ENCODE data around the gene VGLL2.

Gene VGLL2

DNA sequence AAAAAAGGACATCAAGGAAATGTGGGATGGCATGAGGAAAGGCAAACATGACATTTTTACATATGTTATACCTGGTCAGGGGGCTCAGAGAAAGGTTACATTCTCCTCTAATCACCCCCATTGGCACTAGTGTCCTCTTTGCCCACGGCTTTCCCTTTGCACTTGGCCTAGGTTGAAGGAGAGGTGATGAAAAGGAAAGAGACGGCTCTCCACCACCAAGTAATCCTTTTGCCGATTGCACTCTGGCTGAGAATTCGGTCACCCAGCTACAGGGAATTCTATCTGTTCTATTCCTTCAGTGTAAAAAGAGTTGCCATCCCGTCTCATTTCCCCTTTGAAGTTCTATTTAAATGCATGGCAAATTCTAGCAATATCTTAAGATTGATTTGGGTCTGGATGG lies 10.4 kb downstream of the VGLL2 start:
- no peak overlapping the region for H3K27ac ChIP-seq (ENCODE audit: low read depth, low read length)
- no peaks in the 10 kb centered on the region for H3K79me2 ChIP-seq (ENCODE audit: control insufficient read depth, insufficient read depth, low read length)
- H3K79me1 ChIP-seq (ENCODE audit: low read length), result no peaks in the 10 kb centered on the region
- no peaks in the 10 kb centered on the region for H3K4me1 ChIP-seq (ENCODE audit: control insufficient read depth, low read depth, low read length)
- DNase-seq, result no peak
- no peak overlapping the region for H2BK15ac ChIP-seq (replicated peaks; ENCODE audit: low read depth)
- no peak overlapping the region for H3K9ac ChIP-seq (ENCODE audit: low read length)
- H3K4me2 ChIP-seq (ENCODE audit: low read length), result no peak overlapping the region
- H3K36me3 ChIP-seq (ENCODE audit: control insufficient read depth, insufficient read depth, low read length), result no peaks in the 10 kb centered on the region
- no peak overlapping the region for H3K4me3 ChIP-seq (ENCODE audit: low read length)
- H3K27me3 ChIP-seq (ENCODE audit: insufficient read depth, low read length, poor library complexity), result peaks cover 14% of the 10 kb centered on the region
- H3K56ac ChIP-seq (ENCODE audit: low read length), result no peak overlapping the region
- no peak overlapping the region for H2AK5ac ChIP-seq (ENCODE audit: low read length)
- H2BK120ac ChIP-seq (ENCODE audit: low read depth, low read length), result no peak overlapping the region
- no peak overlapping the region for H4K5ac ChIP-seq (ENCODE audit: low read length)
- no CpG with 5 or more reads among the region's 5 CpGs for WGBS (ENCODE audit: extremely low coverage, insufficient coverage, low lambda C conversion rate)
- no peak overlapping the region for H3K4ac ChIP-seq (ENCODE audit: low read depth, low read length)
- H3K18ac ChIP-seq (ENCODE audit: low read length), result no peak overlapping the region
- H2BK5ac ChIP-seq (ENCODE audit: low read length), result no peak overlapping the region
- H4K8ac ChIP-seq (ENCODE audit: low read depth, low read length), result no peak overlapping the region
- H3K23ac ChIP-seq (ENCODE audit: low read length), result no peak overlapping the region

GRCh38 chr6:117276778-117277316 lies 11.5 kb downstream of the VGLL2 start:
- no peak overlapping the region for H2BK15ac ChIP-seq (replicated peaks; ENCODE audit: low read depth)
- no peak overlapping the region for H3K23ac ChIP-seq (ENCODE audit: low read length)
- WGBS (ENCODE audit: extremely low coverage, insufficient coverage, low lambda C conversion rate), result no CpG with 5 or more reads among the region's 10 CpGs
- H3K9ac ChIP-seq (ENCODE audit: low read length), result no peak overlapping the region
- H3K4me3 ChIP-seq (ENCODE audit: low read length), result no peak overlapping the region
- no peak for DNase-seq
- no peak overlapping the region for H2BK5ac ChIP-seq (ENCODE audit: low read length)
- H4K5ac ChIP-seq (ENCODE audit: low read length), result no peak overlapping the region
- no peaks in the 10 kb centered on the region for H3K36me3 ChIP-seq (ENCODE audit: control insufficient read depth, insufficient read depth, low read length)
- no peak overlapping the region for H3K4ac ChIP-seq (ENCODE audit: low read depth, low read length)
- no peak overlapping the region for H3K27ac ChIP-seq (ENCODE audit: low read depth, low read length)
- no peak overlapping the region for H3K18ac ChIP-seq (ENCODE audit: low read length)
- H2BK120ac ChIP-seq (ENCODE audit: low read depth, low read length), result no peak overlapping the region
- H2AK5ac ChIP-seq (ENCODE audit: low read length), result no peak overlapping the region
- H3K27me3 ChIP-seq (ENCODE audit: insufficient read depth, low read length, poor library complexity), result peaks cover 8% of the 10 kb centered on the region
- H3K79me1 ChIP-seq (ENCODE audit: low read length), result no peaks in the 10 kb centered on the region
- H4K8ac ChIP-seq (ENCODE audit: low read depth, low read length), result no peak overlapping the region
- H3K4me2 ChIP-seq (ENCODE audit: low read length), result no peak overlapping the region
- no peaks in the 10 kb centered on the region for H3K79me2 ChIP-seq (ENCODE audit: control insufficient read depth, insufficient read depth, low read length)
- H3K56ac ChIP-seq (ENCODE audit: low read length), result no peak overlapping the region
- H3K4me1 ChIP-seq (ENCODE audit: control insufficient read depth, low read depth, low read length), result no peaks in the 10 kb centered on the region

DNA sequence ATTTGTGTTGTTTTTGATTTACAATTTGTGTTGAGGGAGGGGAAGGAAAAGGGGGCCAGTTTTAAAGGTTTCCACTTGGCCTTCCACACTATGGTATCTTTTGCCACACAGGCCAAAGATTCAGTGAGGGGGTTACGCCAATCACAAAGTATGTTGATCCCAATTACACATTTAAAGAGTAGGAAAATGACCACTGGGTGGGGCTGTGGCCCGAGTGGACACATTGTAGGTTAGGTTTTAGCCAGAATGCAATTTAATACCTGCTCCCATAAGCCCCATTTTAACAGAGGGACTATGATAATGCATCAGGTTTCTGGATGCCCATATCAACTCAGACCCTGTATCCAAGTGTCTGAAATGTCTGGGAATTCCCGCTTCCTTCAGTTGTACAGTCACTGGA lies 15.6 kb downstream of the VGLL2 start:
- no peak overlapping the region for H3K4ac ChIP-seq (ENCODE audit: low read depth, low read length)
- H3K56ac ChIP-seq (ENCODE audit: low read length), result no peak overlapping the region
- no peak overlapping the region for H4K8ac ChIP-seq (ENCODE audit: low read depth, low read length)
- no peak overlapping the region for H3K9ac ChIP-seq (ENCODE audit: low read length)
- no peak overlapping the region for H4K5ac ChIP-seq (ENCODE audit: low read length)
- no peak overlapping the region for H3K23ac ChIP-seq (ENCODE audit: low read length)
- H2BK5ac ChIP-seq (ENCODE audit: low read length), result no peak overlapping the region
- H3K27ac ChIP-seq (ENCODE audit: low read depth, low read length), result no peak overlapping the region
- H2BK120ac ChIP-seq (ENCODE audit: low read depth, low read length), result no peak overlapping the region
- no peak overlapping the region for H2AK5ac ChIP-seq (ENCODE audit: low read length)
- no peak overlapping the region for H2BK15ac ChIP-seq (replicated peaks; ENCODE audit: low read depth)
- no peak for DNase-seq
- H3K27me3 ChIP-seq (ENCODE audit: insufficient read depth, low read length, poor library complexity), result no peaks in the 10 kb centered on the region
- no peaks in the 10 kb centered on the region for H3K4me1 ChIP-seq (ENCODE audit: control insufficient read depth, low read depth, low read length)
- no peak overlapping the region for H3K4me2 ChIP-seq (ENCODE audit: low read length)
- no peak overlapping the region for H3K18ac ChIP-seq (ENCODE audit: low read length)
- H3K79me1 ChIP-seq (ENCODE audit: low read length), result no peaks in the 10 kb centered on the region
- no peak overlapping the region for H3K4me3 ChIP-seq (ENCODE audit: low read length)
- no peaks in the 10 kb centered on the region for H3K79me2 ChIP-seq (ENCODE audit: control insufficient read depth, insufficient read depth, low read length)
- no CpG with 5 or more reads among the region's 3 CpGs for WGBS (ENCODE audit: extremely low coverage, insufficient coverage, low lambda C conversion rate)
- H3K36me3 ChIP-seq (ENCODE audit: control insufficient read depth, insufficient read depth, low read length), result no peaks in the 10 kb centered on the region

DNA sequence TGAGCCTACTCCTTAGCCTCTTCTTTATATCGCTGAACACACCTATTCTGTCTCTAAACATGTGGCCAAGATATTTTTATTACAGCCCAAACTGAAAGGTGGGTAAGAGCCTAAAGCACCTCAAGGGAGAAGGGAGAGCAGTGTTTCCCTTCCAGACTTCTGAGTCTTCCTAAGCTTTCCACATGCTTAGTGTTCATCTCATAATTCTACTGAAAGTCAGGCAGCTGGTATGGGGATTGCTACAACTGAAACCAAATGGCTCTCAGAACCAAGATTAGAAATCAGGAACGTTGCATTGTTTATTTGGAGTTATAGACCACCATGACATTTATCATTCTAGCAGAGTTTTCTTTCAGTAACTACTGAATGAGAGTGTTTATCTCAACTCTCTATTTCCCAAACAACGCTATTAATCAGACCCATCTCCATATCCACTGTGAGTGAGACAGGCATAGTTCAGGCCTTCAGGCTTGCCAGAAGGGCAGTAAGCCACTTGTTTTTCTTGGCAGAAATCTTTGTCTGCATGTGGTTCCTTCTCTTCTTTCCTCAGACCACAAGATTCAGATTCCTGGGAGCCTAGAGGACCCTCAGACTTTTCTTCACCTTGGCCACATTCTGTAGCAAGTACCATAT lies 22.8 kb downstream of the VGLL2 start:
- Histone ChIP-seq H3K4me2 (ENCODE audit: low read length) (no peak overlapping the region), H3K79me1 (ENCODE audit: low read length) (no peaks in the 10 kb centered on the region), H3K4ac (ENCODE audit: low read depth, low read length) (no peak overlapping the region), H3K27me3 (ENCODE audit: insufficient read depth, low read length, poor library complexity) (no peaks in the 10 kb centered on the region), H3K4me1 (ENCODE audit: control insufficient read depth, low read depth, low read length) (no peaks in the 10 kb centered on the region), H2BK15ac (replicated peaks; ENCODE audit: low read depth) (no peak overlapping the region), H3K9ac (ENCODE audit: low read length) (no peak overlapping the region), H3K79me2 (ENCODE audit: control insufficient read depth, insufficient read depth, low read length) (no peaks in the 10 kb centered on the region), H3K23ac (ENCODE audit: low read length) (no peak overlapping the region), H3K56ac (ENCODE audit: low read length) (no peak overlapping the region), H3K4me3 (ENCODE audit: low read length) (no peak overlapping the region), H2BK5ac (ENCODE audit: low read length) (no peak overlapping the region), H3K36me3 (ENCODE audit: control insufficient read depth, insufficient read depth, low read length) (no peaks in the 10 kb centered on the region), H2AK5ac (ENCODE audit: low read length) (no peak overlapping the region), H3K27ac (ENCODE audit: low read depth, low read length) (no peak overlapping the region), H2BK120ac (ENCODE audit: low read depth, low read length) (no peak overlapping the region), H3K18ac (ENCODE audit: low read length) (no peak overlapping the region), H4K5ac (ENCODE audit: low read length) (no peak overlapping the region), H4K8ac (ENCODE audit: low read depth, low read length) (no peak overlapping the region)
- no peak for DNase-seq
- no CpG with 5 or more reads among the region's 3 CpGs for WGBS (ENCODE audit: extremely low coverage, insufficient coverage, low lambda C conversion rate)

- Histone ChIP-seq H3K79me2 (ENCODE audit: control insufficient read depth, insufficient read depth, low read length) (no peaks in the 10 kb centered on the region), H4K5ac (ENCODE audit: low read length) (no peak overlapping the region), H3K27me3 (ENCODE audit: insufficient read depth, low read length, poor library complexity) (no peaks in the 10 kb centered on the region), H3K23ac (ENCODE audit: low read length) (no peak overlapping the region), H2BK120ac (ENCODE audit: low read depth, low read length) (no peak overlapping the region), H3K36me3 (ENCODE audit: control insufficient read depth, insufficient read depth, low read length) (no peaks in the 10 kb centered on the region), H3K9ac (ENCODE audit: low read length) (no peak overlapping the region), H2BK15ac (replicated peaks; ENCODE audit: low read depth) (no peak overlapping the region), H2BK5ac (ENCODE audit: low read length) (no peak overlapping the region), H3K4me1 (ENCODE audit: control insufficient read depth, low read depth, low read length) (no peaks in the 10 kb centered on the region), H3K18ac (ENCODE audit: low read length) (no peak overlapping the region), H3K4me3 (ENCODE audit: low read length) (no peak overlapping the region), H2AK5ac (ENCODE audit: low read length) (no peak overlapping the region), H3K79me1 (ENCODE audit: low read length) (no peaks in the 10 kb centered on the region), H3K4ac (ENCODE audit: low read depth, low read length) (no peak overlapping the region), H3K27ac (ENCODE audit: low read depth, low read length) (no peak overlapping the region), H3K56ac (ENCODE audit: low read length) (no peak overlapping the region), H4K8ac (ENCODE audit: low read depth, low read length) (no peak overlapping the region), H3K4me2 (ENCODE audit: low read length) (no peak overlapping the region)
- DNase-seq, result no peak
- WGBS (ENCODE audit: extremely low coverage, insufficient coverage, low lambda C conversion rate), result no CpG with 5 or more reads among the region's 3 CpGs
Measured at GRCh38 chr6:117290173-117290846, 25.0 kb downstream of the VGLL2 start.

All from mesendoderm (in vitro differentiated cells).